HG02588 (cell line): ENCODE data around the gene CHPT1.

ENCODE experiments used
- ATAC-seq: cut with Tn5 transposase; IDR thresholded peaks from one replicate; pipeline ENCODE4 v1.9.1; 2021; ENCODE audit warnings: mild to moderate bottlenecking, moderate library complexity; ENCODE audit not compliant: unreplicated experiment

Gene CHPT1

GRCh38 chr12:101761350-101761749 is 63.9 kb downstream of the CHPT1 start:
- ATAC-seq: no peak

- no peak for ATAC-seq
Measured at GRCh38 chr12:101761781-101762180, 64.3 kb downstream of the CHPT1 start.

GRCh38 chr12:101763246-101763931 is 65.9 kb downstream of the CHPT1 start:
- ATAC-seq: no peak

GRCh38 chr12:101764051-101764792 is 66.8 kb downstream of the CHPT1 start:
- ATAC-seq: no peak

GRCh38 chr12:101767537-101767936 is 70.1 kb downstream of the CHPT1 start:
- ATAC-seq: no peak

GRCh38 chr12:101768781-101769180 is 71.3 kb downstream of the CHPT1 start:
- no peak for ATAC-seq

- no peak for ATAC-seq
Measured at GRCh38 chr12:101769865-101770264, 72.4 kb downstream of the CHPT1 start.

GRCh38 chr12:101772012-101772775 is 74.8 kb downstream of the CHPT1 start:
- ATAC-seq: no peak

- ATAC-seq: peak; percentile 89
Measured at GRCh38 chr12:101773650-101774162, 76.3 kb downstream of the CHPT1 start.

GRCh38 chr12:101775816-101776215 is 78.4 kb downstream of the CHPT1 start:
- ATAC-seq: no peak

GRCh38 chr12:101777485-101777884 is 80.0 kb downstream of the CHPT1 start:
- no peak for ATAC-seq

GRCh38 chr12:101777978-101778377 is 80.5 kb downstream of the CHPT1 start:
- no peak for ATAC-seq
